Type B pancreatic cell (in vitro differentiated cells): ENCODE measurements around the gene PAPOLA. TPM values are rescaled to one million over a fixed set of nuclear protein-coding genes. Genes with fewer than 3 reads are reported as not detected.

Experiments
- DNase-seq: peaks from one replicate; pipeline ENCODE4 v3.0.0; 2021; ENCODE audit warnings: mixed read lengths; ENCODE audit not compliant: unreplicated experiment; ENCODE audit errors: extremely low spot score
- H3K27ac Mint-ChIP-seq: 2 replicates; pipeline ENCODE4 v1.8.0; 2021; ENCODE audit warnings: mild to moderate bottlenecking, mixed read lengths
- H3K27me3 Mint-ChIP-seq: 2 replicates; pipeline ENCODE4 v1.8.0; 2021; ENCODE audit warnings: mixed read lengths
- H3K36me3 Mint-ChIP-seq: 2 replicates; pipeline ENCODE4 v1.8.0; 2021; ENCODE audit warnings: mixed read lengths
- H3K4me1 Mint-ChIP-seq: one replicate; pipeline ENCODE4 v1.8.0; 2021; ENCODE audit warnings: mixed read lengths; ENCODE audit not compliant: unreplicated experiment
- H3K4me3 Mint-ChIP-seq: 2 replicates; pipeline ENCODE4 v1.8.0; 2021; ENCODE audit warnings: mild to moderate bottlenecking, mixed read lengths
- H3K9me3 Mint-ChIP-seq: 2 replicates; pipeline ENCODE4 v1.8.0; 2021; ENCODE audit warnings: mixed read lengths
- total RNA-seq: library from RNA; stranded (reverse); gene quantifications from 2 replicates; pipeline ENCODE4 v1.2.1, GENCODE V29; 2021; ENCODE audit warnings: low replicate concordance
- TF ChIP-seq, protein P1 (sequence below): fragments of 200-600 bp; sonication (generic); conservative IDR thresholded peaks from 2 replicates; pipeline ENCODE4 v1.5.0; 2021; ENCODE audit warnings: antibody characterized with exemption, mild to moderate bottlenecking

PAPOLA gene
- total RNA-seq, 1 donor from 2014 or later: 210 TPM

GRCh38 chr14:96515731-96516130 lies 13.5 kb downstream of the PAPOLA start:
- no peak for DNase-seq
- Mint-ChIP-seq H3K27me3 (no peaks in the 10 kb centered on the region), H3K36me3 (peaks cover 6% of the 10 kb centered on the region), H3K4me3 (no peak overlapping the region), H3K9me3 (no peaks in the 10 kb centered on the region), H3K4me1 (peaks cover 46% of the 10 kb centered on the region), H3K27ac (no peak overlapping the region)
- TF ChIP-seq, protein P1, sequence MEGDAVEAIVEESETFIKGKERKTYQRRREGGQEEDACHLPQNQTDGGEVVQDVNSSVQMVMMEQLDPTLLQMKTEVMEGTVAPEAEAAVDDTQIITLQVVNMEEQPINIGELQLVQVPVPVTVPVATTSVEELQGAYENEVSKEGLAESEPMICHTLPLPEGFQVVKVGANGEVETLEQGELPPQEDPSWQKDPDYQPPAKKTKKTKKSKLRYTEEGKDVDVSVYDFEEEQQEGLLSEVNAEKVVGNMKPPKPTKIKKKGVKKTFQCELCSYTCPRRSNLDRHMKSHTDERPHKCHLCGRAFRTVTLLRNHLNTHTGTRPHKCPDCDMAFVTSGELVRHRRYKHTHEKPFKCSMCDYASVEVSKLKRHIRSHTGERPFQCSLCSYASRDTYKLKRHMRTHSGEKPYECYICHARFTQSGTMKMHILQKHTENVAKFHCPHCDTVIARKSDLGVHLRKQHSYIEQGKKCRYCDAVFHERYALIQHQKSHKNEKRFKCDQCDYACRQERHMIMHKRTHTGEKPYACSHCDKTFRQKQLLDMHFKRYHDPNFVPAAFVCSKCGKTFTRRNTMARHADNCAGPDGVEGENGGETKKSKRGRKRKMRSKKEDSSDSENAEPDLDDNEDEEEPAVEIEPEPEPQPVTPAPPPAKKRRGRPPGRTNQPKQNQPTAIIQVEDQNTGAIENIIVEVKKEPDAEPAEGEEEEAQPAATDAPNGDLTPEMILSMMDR: no peak

DNA sequence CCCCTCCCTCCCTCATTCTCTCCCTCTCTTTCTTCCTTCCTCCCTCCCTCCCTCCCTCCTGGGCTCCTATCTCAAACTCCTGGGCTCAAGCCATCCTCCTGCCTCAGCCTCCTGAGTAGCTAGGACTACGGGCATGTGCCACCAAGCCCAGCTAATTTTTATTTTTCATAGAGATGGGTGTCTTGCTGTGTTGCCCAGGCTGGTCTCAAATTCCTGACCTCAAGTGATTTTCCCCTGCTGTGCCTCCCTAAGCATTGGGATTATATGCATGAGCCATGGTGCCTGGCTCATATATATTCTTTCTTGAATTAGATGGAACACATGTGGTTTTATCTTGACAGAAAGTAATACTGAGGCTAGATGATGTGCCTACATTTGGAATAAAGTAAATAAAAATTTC lies 14.2 kb downstream of the PAPOLA start:
- Mint-ChIP-seq H3K4me1 (peaks cover 45% of the 10 kb centered on the region), H3K36me3 (peaks cover 9% of the 10 kb centered on the region), H3K9me3 (no peaks in the 10 kb centered on the region), H3K4me3 (no peak overlapping the region), H3K27ac (no peak overlapping the region), H3K27me3 (no peaks in the 10 kb centered on the region)
- TF ChIP-seq, protein P1: no peak
- DNase-seq: no peak

DNA sequence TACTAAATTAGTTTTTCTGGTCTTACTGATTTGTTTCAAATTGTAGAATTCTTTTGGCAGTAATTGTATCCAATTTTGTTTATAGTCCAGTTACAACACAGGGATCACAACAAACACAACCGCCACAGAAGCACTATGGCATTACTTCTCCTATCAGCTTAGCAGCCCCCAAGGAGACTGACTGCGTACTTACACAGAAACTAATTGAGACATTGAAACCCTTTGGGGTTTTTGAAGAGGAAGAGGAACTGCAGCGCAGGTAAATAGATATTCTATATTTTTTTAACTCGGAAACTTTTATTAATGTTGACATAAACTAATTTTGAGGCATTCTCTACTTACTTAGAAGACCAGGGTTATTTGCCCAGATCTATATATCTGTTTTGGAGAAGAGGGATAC lies 17.8 kb downstream of the PAPOLA start:
- Mint-ChIP-seq H3K9me3 (no peaks in the 10 kb centered on the region), H3K4me3 (no peak overlapping the region), H3K27ac (no peak overlapping the region), H3K4me1 (peaks cover 19% of the 10 kb centered on the region), H3K36me3 (peaks cover 13% of the 10 kb centered on the region), H3K27me3 (no peaks in the 10 kb centered on the region)
- TF ChIP-seq, protein P1: no peak
- DNase-seq: no peak

- DNase-seq: no peak
- no peaks in the 10 kb centered on the region for H3K4me1 Mint-ChIP-seq
- no peak overlapping the region for H3K27ac Mint-ChIP-seq
- TF ChIP-seq, protein P1: no peak
- H3K36me3 Mint-ChIP-seq: peaks cover 20% of the 10 kb centered on the region
- H3K27me3 Mint-ChIP-seq: no peaks in the 10 kb centered on the region
- no peak overlapping the region for H3K4me3 Mint-ChIP-seq
- no peaks in the 10 kb centered on the region for H3K9me3 Mint-ChIP-seq
These were observed 23.3 kb downstream of the PAPOLA start for GRCh38 chr14:96525452-96525851.

DNA sequence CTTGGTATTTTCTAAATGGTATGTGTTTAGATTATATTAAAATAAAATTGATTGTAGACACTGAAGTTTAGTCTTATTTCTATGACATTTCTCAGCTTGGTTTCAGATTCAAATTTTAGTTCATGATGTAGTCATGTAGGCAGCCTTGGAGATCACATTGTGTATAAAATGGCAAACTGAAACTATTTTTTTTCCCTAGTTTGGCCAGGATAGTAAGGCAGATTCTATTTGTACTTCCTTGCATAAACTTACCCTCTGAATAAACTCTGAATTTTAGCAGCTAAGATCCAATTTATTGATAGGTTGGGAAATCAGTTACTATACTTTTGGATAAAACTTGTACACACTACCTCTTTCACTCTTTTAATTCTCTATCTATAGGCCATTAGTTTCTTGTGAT lies 30.4 kb downstream of the PAPOLA start:
- Mint-ChIP-seq H3K4me3 (no peak overlapping the region), H3K36me3 (peaks cover 16% of the 10 kb centered on the region), H3K9me3 (no peaks in the 10 kb centered on the region), H3K27me3 (no peaks in the 10 kb centered on the region), H3K4me1 (no peaks in the 10 kb centered on the region), H3K27ac (no peak overlapping the region)
- DNase-seq: no peak
- TF ChIP-seq, protein P1: no peak

- H3K9me3 Mint-ChIP-seq: no peaks in the 10 kb centered on the region
- DNase-seq: no peak
- no peaks in the 10 kb centered on the region for H3K4me1 Mint-ChIP-seq
- peaks cover 13% of the 10 kb centered on the region for H3K36me3 Mint-ChIP-seq
- no peak overlapping the region for H3K27ac Mint-ChIP-seq
- H3K4me3 Mint-ChIP-seq: no peak overlapping the region
- TF ChIP-seq, protein P1: no peak
- H3K27me3 Mint-ChIP-seq: no peaks in the 10 kb centered on the region
These were observed 34.6 kb downstream of the PAPOLA start for GRCh38 chr14:96536807-96537206.
